ENCODE measurements around the gene UNC93A.

- no peak for TF ChIP-seq SUZ12 (IDR thresholded peaks at IDR 0.05)
- TF ChIP-seq BHLHE40 (IDR thresholded peaks at IDR 0.05; ENCODE audit: borderline replicate concordance), result no peak
- TF ChIP-seq SP1 (IDR thresholded peaks at IDR 0.05), result no peak
- no peak for TF ChIP-seq FOXM1 (IDR thresholded peaks at IDR 0.05; ENCODE audit: borderline replicate concordance)
- TF ChIP-seq PKNOX1 (IDR thresholded peaks at IDR 0.05), result no peak
- TF ChIP-seq TARDBP (IDR thresholded peaks at IDR 0.05), result no peak
- no peak for TF ChIP-seq NFRKB (IDR thresholded peaks at IDR 0.05)
Observed at GRCh38 chr6:167294241-167294640, 3.1 kb downstream of the UNC93A start.

All from HEK293T (cell line).